GM23248 (cell line): Measurements from ENCODE around the gene PRH1. TPM values are rescaled to one million over a fixed set of nuclear protein-coding genes. Genes with fewer than 3 reads are reported as not detected.

ENCODE experiments used
- DNase-seq: peaks from one replicate; pipeline ENCODE4 v3.0.0-alpha.2; 2015
- H2AFZ ChIP-seq: fragments of 200-600 bp; sonication (generic); 2 replicates; pipeline ENCODE4 v1.6.1; 2016; ENCODE audit warnings: antibody characterized with exemption
- H3F3A ChIP-seq: fragments of 200-600 bp; sonication (generic); 2 replicates; pipeline ENCODE4 v1.6.1; 2016; ENCODE audit warnings: mild to moderate bottlenecking, antibody characterized with exemption, mixed run types; ENCODE audit not compliant: insufficient read depth
- H3K27ac ChIP-seq: fragments of 200-600 bp; sonication (generic); 2 replicates; pipeline ENCODE4 v1.5.1; 2016; ENCODE audit warnings: mild to moderate bottlenecking
- H3K27me3 ChIP-seq: fragments of 200-600 bp; sonication (generic); replicated peaks from 2 replicates; pipeline ENCODE4 v1.6.1; 2016; ENCODE audit warnings: mild to moderate bottlenecking; ENCODE audit not compliant: insufficient read depth
- H3K36me3 ChIP-seq: fragments of 200-600 bp; sonication (generic); 2 replicates; pipeline ENCODE4 v1.6.1; 2016; ENCODE audit warnings: low read depth, mild to moderate bottlenecking
- H3K4me1 ChIP-seq: fragments of 200-600 bp; sonication (generic); 2 replicates; pipeline ENCODE4 v1.6.1; 2016; ENCODE audit warnings: mild to moderate bottlenecking; ENCODE audit not compliant: insufficient read depth
- H3K4me2 ChIP-seq: fragments of 200-600 bp; sonication (generic); one replicate; pipeline ENCODE4 v1.6.1; 2016; ENCODE audit warnings: mild to moderate bottlenecking; ENCODE audit not compliant: unreplicated experiment
- H3K4me3 ChIP-seq: fragments of 200-600 bp; sonication (generic); 2 replicates; pipeline ENCODE4 v1.5.1; 2016; ENCODE audit warnings: mild to moderate bottlenecking
- H3K79me2 ChIP-seq: fragments of 200-600 bp; sonication (generic); 2 replicates; pipeline ENCODE4 v1.6.1; 2016; ENCODE audit warnings: mild to moderate bottlenecking; ENCODE audit not compliant: insufficient read depth
- H3K9ac ChIP-seq: fragments of 200-600 bp; sonication (generic); 2 replicates; pipeline ENCODE4 v1.6.1; 2016; ENCODE audit warnings: mild to moderate bottlenecking
- H3K9me2 ChIP-seq: fragments of 200-600 bp; sonication (generic); 2 replicates; pipeline ENCODE4 v1.6.1; 2016; ENCODE audit warnings: mixed run types, mild to moderate bottlenecking, moderate library complexity; ENCODE audit not compliant: insufficient read depth
- H3K9me3 ChIP-seq: fragments of 200-600 bp; sonication (generic); one replicate; pipeline ENCODE4 v1.6.1; 2017; ENCODE audit warnings: low read depth
- H4K20me1 ChIP-seq: fragments of 200-600 bp; sonication (generic); 2 replicates; pipeline ENCODE4 v1.6.0; 2016; ENCODE audit not compliant: insufficient read depth
- EZH2 ChIP-seq: fragments of 200-600 bp; sonication (generic); IDR thresholded peaks from 2 replicates; pipeline ENCODE4 v1.6.1; 2018; ENCODE audit warnings: antibody characterized with exemption, mild to moderate bottlenecking; ENCODE audit not compliant: insufficient read depth, poor library complexity, severe bottlenecking
- EZH2phosphoT487 ChIP-seq: fragments of 200-600 bp; sonication (generic); IDR thresholded peaks from 2 replicates; pipeline ENCODE4 v1.6.1; 2018; ENCODE audit warnings: antibody characterized with exemption, moderate library complexity, mild to moderate bottlenecking, low read depth; ENCODE audit not compliant: insufficient read depth
- WGBS, 2 experiments: methylation state at CpG; one replicate each; pipeline ENCODE4 v1.1.6; 2015 to 2017; ENCODE audit warnings: low lambda C conversion rate in 2 of 2, low coverage in 1 of 2; ENCODE audit errors: missing lambda C conversion rate in 2 of 2; 5-methylcytosine and 5-hydroxymethylcytosine counted together
- in situ Hi-C: fragments of 300-500 bp; cut with MboI; formaldehyde crosslinking; loops from 2 replicates; pipeline ENCODE4 v1.15.0; 2020
- polyA plus RNA-seq: library from polyadenylated mRNA; unstranded; fragments of >200 nt; fragmentation: Nextera tagmentation; extraction: Ambion mirVana; gene quantifications from 2 replicates; pipeline ENCODE4 v1.2.1, GENCODE V29; 2016
- total RNA-seq: library from RNA; depleted of rRNA; stranded (reverse); fragments of >200 nt; shearing (Covaris generic); gene quantifications from 2 replicates; pipeline ENCODE4 v1.2.3, GENCODE V29; 2014

Gene PRH1
- total and polyA plus RNA-seq, 2 experiments from 2014 or later = 7.3 to 10.7 TPM

DNA sequence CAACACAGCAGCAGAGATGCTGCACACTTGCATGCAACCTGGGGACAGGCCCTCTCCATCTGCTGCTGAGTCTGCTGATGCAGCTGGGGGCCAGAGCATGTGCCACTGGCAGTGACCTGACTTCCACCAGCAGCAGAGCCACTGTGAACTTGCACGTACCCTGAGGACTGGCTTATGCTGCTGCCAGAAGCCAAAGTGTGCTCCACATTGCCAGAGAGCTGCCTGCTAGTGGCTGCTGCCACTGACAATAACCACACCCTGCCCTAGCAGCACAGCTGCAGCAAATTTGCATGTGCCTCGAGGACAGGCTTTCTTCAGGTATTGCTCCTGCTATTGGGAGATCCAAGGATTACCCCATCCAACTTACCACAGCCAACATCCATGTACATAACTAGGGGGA, 30.3 kb downstream of the PRH1 start:
- H3K36me3 ChIP-seq = 0 out of 2 replicates have a peak, but pooled peaks cover 5% of the 10 kb centered on the region
- H3K79me2 ChIP-seq = no peaks in the 10 kb centered on the region
- H2AFZ ChIP-seq = no peak overlapping the region
- no peak overlapping the region for H3K27ac ChIP-seq
- WGBS, 2 experiments = 14 to 27% methylated on average over 2 of the region's 2 CpGs
- H3K9me2 ChIP-seq = no peaks in the 10 kb centered on the region
- no peak overlapping the region for H3K4me3 ChIP-seq
- H4K20me1 ChIP-seq = no peaks in the 10 kb centered on the region
- DNase-seq = no peak
- no peaks in the 10 kb centered on the region for H3F3A ChIP-seq
- no peak for TF ChIP-seq EZH2
- TF ChIP-seq EZH2phosphoT487 = no peak
- no peak overlapping the region for H3K4me2 ChIP-seq
- no peaks in the 10 kb centered on the region for H3K9me3 ChIP-seq
- no peak overlapping the region for H3K9ac ChIP-seq
- no peaks in the 10 kb centered on the region for H3K27me3 ChIP-seq
- H3K4me1 ChIP-seq = no peaks in the 10 kb centered on the region
- in situ Hi-C loops = no loop called here

DNA sequence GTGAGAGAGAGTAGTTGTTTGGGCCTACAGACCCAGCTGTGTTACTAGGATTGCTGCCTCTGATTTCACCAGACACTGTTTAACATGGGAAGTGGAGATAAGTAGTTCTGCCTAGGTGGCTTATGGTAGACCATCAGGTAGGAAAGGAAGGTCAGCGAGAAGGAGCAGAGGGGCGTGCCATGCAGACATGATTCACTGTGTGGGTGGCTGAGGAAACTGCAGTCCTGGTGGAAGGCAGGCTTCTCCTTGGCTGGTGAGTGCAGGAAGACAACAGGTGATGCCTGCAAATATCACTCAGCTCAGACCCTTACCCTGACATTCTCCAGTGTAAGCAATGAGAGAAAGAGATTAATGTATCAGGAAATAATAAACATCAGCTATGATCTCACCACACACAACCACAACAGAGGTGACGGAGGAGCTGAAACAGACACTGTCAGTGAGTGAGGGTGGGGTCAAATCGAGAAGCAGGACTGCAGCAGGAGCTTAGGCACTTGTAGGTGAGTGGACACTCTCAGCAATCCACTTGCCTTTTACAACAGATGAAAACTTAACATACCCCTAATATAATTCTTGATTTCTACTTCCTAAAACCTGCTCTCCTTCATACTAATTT, 32.7 kb downstream of the PRH1 start:
- H3K4me3 ChIP-seq = no peak overlapping the region
- no peaks in the 10 kb centered on the region for H3K27me3 ChIP-seq
- no peak for DNase-seq
- no peaks in the 10 kb centered on the region for H4K20me1 ChIP-seq
- no peaks in the 10 kb centered on the region for H3K36me3 ChIP-seq
- no peak overlapping the region for H3K4me2 ChIP-seq
- H3K79me2 ChIP-seq = no peaks in the 10 kb centered on the region
- WGBS, 2 experiments = 64 to 69% methylated on average over 4 of the region's 4 CpGs
- no peak for TF ChIP-seq EZH2
- no peak for TF ChIP-seq EZH2phosphoT487
- no peaks in the 10 kb centered on the region for H3F3A ChIP-seq
- no peaks in the 10 kb centered on the region for H3K9me2 ChIP-seq
- no peaks in the 10 kb centered on the region for H3K4me1 ChIP-seq
- in situ Hi-C loops = no loop called here
- H3K9ac ChIP-seq = no peak overlapping the region
- H3K9me3 ChIP-seq = no peaks in the 10 kb centered on the region
- H2AFZ ChIP-seq = no peak overlapping the region
- no peak overlapping the region for H3K27ac ChIP-seq

DNA sequence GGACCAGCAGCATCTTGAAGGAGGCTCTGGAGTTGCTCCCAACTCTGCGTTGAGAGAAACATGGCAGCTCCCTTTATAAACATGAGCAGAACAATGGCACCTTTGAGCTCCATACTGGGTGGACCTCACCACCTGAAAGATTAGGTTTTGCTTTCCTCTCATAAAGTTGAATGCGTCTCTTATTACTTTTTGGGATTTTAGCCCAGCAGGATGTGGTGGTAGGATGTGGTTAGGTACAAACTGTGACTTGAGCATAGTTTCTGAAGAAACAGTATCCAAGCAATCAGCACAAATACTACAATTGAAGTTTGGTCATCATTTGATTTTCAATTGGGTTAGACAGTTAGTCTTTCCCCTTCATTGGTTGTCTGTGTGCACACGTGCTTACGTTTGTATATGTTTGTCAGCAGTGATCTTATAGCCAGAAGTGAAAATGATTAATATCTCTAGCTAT, 34.6 kb downstream of the PRH1 start, which contains the start of gene PRR4:
PRR4 (minus strand) TSS at position 51 of the 454 bp plus-strand sequence; CDS start at position 13, 38 bp downstream.
- H3K27me3 ChIP-seq = no peaks in the 10 kb centered on the region

DNA sequence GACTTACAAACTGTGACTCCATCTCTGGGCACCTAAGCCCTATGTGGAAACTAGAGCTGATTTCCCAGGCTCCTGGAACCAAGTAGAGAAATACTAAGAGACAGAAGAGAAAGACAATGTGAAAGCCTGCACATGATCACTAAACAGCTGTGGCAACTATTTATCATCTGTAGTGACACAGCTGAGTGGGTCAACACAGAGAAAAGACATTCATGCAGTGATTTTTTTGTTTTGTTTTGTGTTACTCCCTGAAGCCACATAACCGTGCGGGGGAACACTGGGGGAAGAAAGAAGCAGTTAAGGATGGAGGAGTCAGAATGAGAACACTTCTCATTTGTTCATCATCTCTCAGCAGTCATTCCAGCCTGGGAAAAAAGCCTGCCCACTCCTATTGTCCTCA, 36.3 kb downstream of the PRH1 start:
- Histone ChIP-seq H3K4me3 (no peak overlapping the region), H3K79me2 (no peaks in the 10 kb centered on the region), H3K4me1 (no peaks in the 10 kb centered on the region), H3K9me2 (no peaks in the 10 kb centered on the region), H2AFZ (no peak overlapping the region), H3K9me3 (no peaks in the 10 kb centered on the region), H3K27me3 (no peaks in the 10 kb centered on the region), H3K9ac (no peak overlapping the region), H3K4me2 (no peak overlapping the region), H3K36me3 (no peaks in the 10 kb centered on the region), H4K20me1 (no peaks in the 10 kb centered on the region), H3F3A (no peaks in the 10 kb centered on the region), H3K27ac (no peak overlapping the region)
- DNase-seq = no peak
- 44 to 45% methylated on average over 2 of the region's 2 CpGs for WGBS, 2 experiments
- in situ Hi-C loops = no loop called here
- TF ChIP-seq EZH2 (no peak), EZH2phosphoT487 (no peak)

More for the DNA sequence above, 34.6 kb downstream of the PRH1 start, which contains the start of gene PRR4:
- Histone ChIP-seq H3K9ac (no peak within 1 kb of the TSS), H2AFZ (no peak within 1 kb of the TSS), H3K4me1 (no peaks in the 10 kb centered on the region), H3K4me3 (no peak within 1 kb of the TSS), H3K4me2 (no peak within 1 kb of the TSS), H4K20me1 (no peaks in the 10 kb centered on the region), H3K27ac (no peak within 1 kb of the TSS), H3K36me3 (no peaks in the 10 kb centered on the region), H3K79me2 (no peaks in the 10 kb centered on the region), H3K9me3 (no peaks in the 10 kb centered on the region), H3K9me2 (no peaks in the 10 kb centered on the region), H3F3A (no peaks in the 10 kb centered on the region)
- WGBS, 2 experiments = 96 to 98% methylated on average over 4 of the region's 4 CpGs
- in situ Hi-C loops = no loop called here
- TF ChIP-seq EZH2 = no peak
- TF ChIP-seq EZH2phosphoT487 = no peak
- no peak for DNase-seq
